ENCODE measurements around the gene MAD2L1BP.

- TF ChIP-seq CTCF (IDR thresholded peaks at IDR 0.05) (no peak), POLR2A (IDR thresholded peaks at IDR 0.05) (no peak), EP300 (IDR thresholded peaks at IDR 0.05) (no peak)
Observed at GRCh38 chr6:43634702-43635303, 837 bp upstream of the MAD2L1BP start.

All from gastroesophageal sphincter (tissue), 3 donors.